Skeletal muscle satellite cell (primary cell): ENCODE results near the gene ASMT.

Experiments used
- H3K27me3 ChIP-seq: 2 replicates; pipeline ENCODE4 v1.7.0; 2013; ENCODE audit warnings: low read length; ENCODE audit not compliant: control insufficient read depth, insufficient read depth
- H3K36me3 ChIP-seq: 2 replicates; pipeline ENCODE4 v1.7.0; 2013; ENCODE audit warnings: mild to moderate bottlenecking, control low read depth, low read length; ENCODE audit not compliant: insufficient read depth
- H3K4me1 ChIP-seq: 2 replicates; pipeline ENCODE4 v1.7.0; 2013; ENCODE audit warnings: low read length; ENCODE audit not compliant: control insufficient read depth, insufficient read depth
- H3K4me2 ChIP-seq: 2 replicates; pipeline ENCODE4 v1.7.0; 2013; ENCODE audit warnings: mild to moderate bottlenecking, low read length
- H3K4me3 ChIP-seq: 2 replicates; pipeline ENCODE4 v1.7.0; 2013; ENCODE audit warnings: low read length
- H3K9ac ChIP-seq: 2 replicates; pipeline ENCODE4 v1.7.0; 2013; ENCODE audit warnings: mild to moderate bottlenecking, low read depth, low read length, moderate library complexity
- H3K9me3 ChIP-seq: replicated peaks from 2 replicates; pipeline ENCODE4 v1.7.0; 2013; ENCODE audit warnings: mild to moderate bottlenecking, control low read depth, low read length

ASMT gene

GRCh38 chrX:1686642-1687041, 71.8 kb downstream of the ASMT start:
- no peak overlapping the region for H3K4me2 ChIP-seq
- H3K9ac ChIP-seq: no peak overlapping the region
- H3K4me1 ChIP-seq: no peaks in the 10 kb centered on the region
- no peaks in the 10 kb centered on the region for H3K27me3 ChIP-seq
- H3K9me3 ChIP-seq: no peaks in the 10 kb centered on the region
- H3K36me3 ChIP-seq: no peaks in the 10 kb centered on the region
- no peak overlapping the region for H3K4me3 ChIP-seq
